Measurements from ENCODE around the gene VPS35. TPM values are rescaled to one million over a fixed set of nuclear protein-coding genes. Genes with fewer than 3 reads are reported as not detected.

VPS35 gene
- total and polyA plus RNA-seq, 2 of the 13 experiments (the other 11 are each of a cell fraction or from before 2014, with no cell fraction given): 30.7 to 136 TPM

DNA sequence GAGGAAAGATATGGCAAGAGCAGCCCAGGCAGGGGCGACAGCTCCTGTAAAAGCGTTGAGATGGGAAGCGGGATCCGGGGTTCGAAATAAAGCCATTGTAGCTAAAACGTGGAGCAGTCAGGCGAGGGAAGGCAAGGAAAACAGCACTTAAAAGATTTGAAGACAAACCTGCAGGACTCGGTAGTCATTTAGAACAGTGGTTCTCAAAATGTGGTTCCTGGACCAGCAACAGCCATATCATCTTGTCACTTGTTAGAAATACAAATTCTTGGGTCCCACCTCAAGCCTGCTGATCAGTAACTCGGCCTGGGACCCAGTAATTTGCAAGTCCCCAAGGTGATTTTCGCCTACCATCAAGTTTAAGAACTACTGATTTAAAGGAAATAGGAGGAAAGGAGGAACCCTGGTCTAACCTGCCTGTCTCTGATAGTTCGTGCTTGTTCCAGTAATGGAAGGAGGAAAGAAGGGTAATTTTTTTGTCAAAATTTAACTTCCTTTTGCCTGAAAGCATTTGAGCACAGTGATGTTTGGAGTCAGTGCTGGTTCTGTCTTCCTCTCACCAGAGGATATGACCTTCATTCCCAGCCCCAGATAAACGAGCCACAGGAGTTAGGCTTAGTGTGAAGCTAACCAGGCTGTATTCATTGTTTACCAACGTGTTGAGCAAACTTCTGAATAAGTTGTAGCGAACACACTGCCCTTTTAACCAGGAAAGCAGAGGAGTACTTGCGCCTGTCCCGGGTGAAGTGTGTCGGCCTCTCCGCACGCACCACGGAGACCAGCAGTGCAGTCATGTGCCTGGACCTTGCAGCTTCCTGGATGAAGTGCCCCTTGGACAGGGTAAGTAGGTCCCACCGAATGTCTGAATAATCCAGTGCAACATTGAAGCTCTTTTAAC, 1.6 kb upstream of the VPS35 start (continued):
- TF ChIP-seq CBX1 (IDR thresholded peaks at IDR 0.05; ENCODE audit: low read depth): no peak
- TF ChIP-seq THYN1 (CRISPR knock-in tag; IDR thresholded peaks at IDR 0.05; ENCODE audit: borderline replicate concordance, low read depth): no peak
- TF ChIP-seq ZNF766 (CRISPR knock-in tag; IDR thresholded peaks at IDR 0.05; ENCODE audit: borderline replicate concordance): no peak
- TF ChIP-seq, protein P1, sequence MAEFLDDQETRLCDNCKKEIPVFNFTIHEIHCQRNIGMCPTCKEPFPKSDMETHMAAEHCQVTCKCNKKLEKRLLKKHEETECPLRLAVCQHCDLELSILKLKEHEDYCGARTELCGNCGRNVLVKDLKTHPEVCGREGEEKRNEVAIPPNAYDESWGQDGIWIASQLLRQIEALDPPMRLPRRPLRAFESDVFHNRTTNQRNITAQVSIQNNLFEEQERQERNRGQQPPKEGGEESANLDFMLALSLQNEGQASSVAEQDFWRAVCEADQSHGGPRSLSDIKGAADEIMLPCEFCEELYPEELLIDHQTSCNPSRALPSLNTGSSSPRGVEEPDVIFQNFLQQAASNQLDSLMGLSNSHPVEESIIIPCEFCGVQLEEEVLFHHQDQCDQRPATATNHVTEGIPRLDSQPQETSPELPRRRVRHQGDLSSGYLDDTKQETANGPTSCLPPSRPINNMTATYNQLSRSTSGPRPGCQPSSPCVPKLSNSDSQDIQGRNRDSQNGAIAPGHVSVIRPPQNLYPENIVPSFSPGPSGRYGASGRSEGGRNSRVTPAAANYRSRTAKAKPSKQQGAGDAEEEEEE (CRISPR knock-in tag; IDR thresholded peaks at IDR 0.05; ENCODE audit: borderline replicate concordance): no peak
- TF ChIP-seq MED13 (CRISPR knock-in tag; IDR thresholded peaks at IDR 0.05): no peak; the same call in 1 of the 2 replicates
- no peak for TF ChIP-seq SUZ12 (IDR thresholded peaks at IDR 0.05; ENCODE audit: low read depth, low read length)
- 0 out of 2 replicates have a peak, but pooled peaks have one; percentile 54 for TF ChIP-seq HMG20B (CRISPR knock-in tag; conservative IDR thresholded peaks at IDR 0.05)
- no peak for TF ChIP-seq AGO1 (IDR thresholded peaks at IDR 0.05; ENCODE audit: low read depth, low read length, poor library complexity, severe bottlenecking)
- TF ChIP-seq ZFP36 (IDR thresholded peaks at IDR 0.05; ENCODE audit: borderline replicate concordance, low read depth, low read length, partially characterized antibody): no peak
- no peak for TF ChIP-seq SETDB1 (CRISPR knock-in tag; IDR thresholded peaks at IDR 0.05; ENCODE audit: borderline replicate concordance)
- TF ChIP-seq ZNF446 (CRISPR knock-in tag; IDR thresholded peaks at IDR 0.05): no peak
- TF ChIP-seq, protein P2, sequence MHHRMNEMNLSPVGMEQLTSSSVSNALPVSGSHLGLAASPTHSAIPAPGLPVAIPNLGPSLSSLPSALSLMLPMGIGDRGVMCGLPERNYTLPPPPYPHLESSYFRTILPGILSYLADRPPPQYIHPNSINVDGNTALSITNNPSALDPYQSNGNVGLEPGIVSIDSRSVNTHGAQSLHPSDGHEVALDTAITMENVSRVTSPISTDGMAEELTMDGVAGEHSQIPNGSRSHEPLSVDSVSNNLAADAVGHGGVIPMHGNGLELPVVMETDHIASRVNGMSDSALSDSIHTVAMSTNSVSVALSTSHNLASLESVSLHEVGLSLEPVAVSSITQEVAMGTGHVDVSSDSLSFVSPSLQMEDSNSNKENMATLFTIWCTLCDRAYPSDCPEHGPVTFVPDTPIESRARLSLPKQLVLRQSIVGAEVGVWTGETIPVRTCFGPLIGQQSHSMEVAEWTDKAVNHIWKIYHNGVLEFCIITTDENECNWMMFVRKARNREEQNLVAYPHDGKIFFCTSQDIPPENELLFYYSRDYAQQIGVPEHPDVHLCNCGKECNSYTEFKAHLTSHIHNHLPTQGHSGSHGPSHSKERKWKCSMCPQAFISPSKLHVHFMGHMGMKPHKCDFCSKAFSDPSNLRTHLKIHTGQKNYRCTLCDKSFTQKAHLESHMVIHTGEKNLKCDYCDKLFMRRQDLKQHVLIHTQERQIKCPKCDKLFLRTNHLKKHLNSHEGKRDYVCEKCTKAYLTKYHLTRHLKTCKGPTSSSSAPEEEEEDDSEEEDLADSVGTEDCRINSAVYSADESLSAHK (CRISPR knock-in tag; IDR thresholded peaks at IDR 0.05; ENCODE audit: borderline replicate concordance): no peak
- no peak; the same call in 1 of the 2 replicates for TF ChIP-seq GZF1 (CRISPR knock-in tag; IDR thresholded peaks at IDR 0.05)
- peak; percentile 26; the same call in 1 of the 2 replicates for TF ChIP-seq SIN3A (IDR thresholded peaks at IDR 0.05; ENCODE audit: borderline replicate concordance, low read depth, low read length)
- TF ChIP-seq ZNF709 (CRISPR knock-in tag; IDR thresholded peaks at IDR 0.05): no peak
- no peak for TF ChIP-seq SP4 (CRISPR knock-in tag; IDR thresholded peaks at IDR 0.05)
- TF ChIP-seq ZNF335 (CRISPR knock-in tag; IDR thresholded peaks at IDR 0.05): no peak
- no peak for TF ChIP-seq FOXP1 (IDR thresholded peaks at IDR 0.05)
- peak; percentile 82 for TF ChIP-seq FOXP1 (CRISPR knock-in tag; IDR thresholded peaks at IDR 0.05)
- no peak for TF ChIP-seq FLYWCH1 (CRISPR knock-in tag; IDR thresholded peaks at IDR 0.05)
- no peak for TF ChIP-seq NR2F1 (CRISPR knock-in tag; IDR thresholded peaks at IDR 0.05)
- TF ChIP-seq ZNF776 (CRISPR knock-in tag; IDR thresholded peaks at IDR 0.05): no peak
